ENCODE data around the gene KRTCAP2.
"Not testable (repeated sequence)": the region's sequence is repeated elsewhere in the genome, so short reads cannot be mapped to it uniquely, and the experiment has no call there.

KRTCAP2 gene

DNA sequence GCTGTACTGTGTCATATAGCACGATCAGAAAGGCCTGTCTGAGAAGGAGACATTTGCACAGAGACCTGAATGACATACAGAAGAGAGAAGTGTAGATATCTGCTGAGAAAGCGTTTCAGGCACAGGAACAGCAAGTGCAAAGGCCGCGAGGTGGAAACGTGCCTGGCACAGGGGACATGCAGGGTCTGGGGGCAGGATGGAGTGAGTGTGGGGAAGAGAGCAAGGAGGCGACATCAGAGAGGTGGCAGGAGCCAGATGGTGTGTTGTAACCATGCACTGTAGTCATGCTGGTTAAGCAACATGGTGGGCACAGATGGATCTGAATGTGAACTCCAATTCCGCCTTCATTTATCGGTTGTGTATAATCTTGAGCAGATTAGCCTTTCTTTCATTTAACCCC is 13.0 kb downstream of the KRTCAP2 start:
- ChIA-PET POLR2A (no interaction called here), CTCF (interaction anchor here (1.4 to 1.6 kb wide), 2 partner anchors 11 to 12 kb away, joined by 3 to 4 read pairs; partner anchors contain the start of gene KRTCAP2)
- no peak for DNase-seq (ENCODE audit: low read depth, low spot score)
- TF ChIP-seq, protein P1, sequence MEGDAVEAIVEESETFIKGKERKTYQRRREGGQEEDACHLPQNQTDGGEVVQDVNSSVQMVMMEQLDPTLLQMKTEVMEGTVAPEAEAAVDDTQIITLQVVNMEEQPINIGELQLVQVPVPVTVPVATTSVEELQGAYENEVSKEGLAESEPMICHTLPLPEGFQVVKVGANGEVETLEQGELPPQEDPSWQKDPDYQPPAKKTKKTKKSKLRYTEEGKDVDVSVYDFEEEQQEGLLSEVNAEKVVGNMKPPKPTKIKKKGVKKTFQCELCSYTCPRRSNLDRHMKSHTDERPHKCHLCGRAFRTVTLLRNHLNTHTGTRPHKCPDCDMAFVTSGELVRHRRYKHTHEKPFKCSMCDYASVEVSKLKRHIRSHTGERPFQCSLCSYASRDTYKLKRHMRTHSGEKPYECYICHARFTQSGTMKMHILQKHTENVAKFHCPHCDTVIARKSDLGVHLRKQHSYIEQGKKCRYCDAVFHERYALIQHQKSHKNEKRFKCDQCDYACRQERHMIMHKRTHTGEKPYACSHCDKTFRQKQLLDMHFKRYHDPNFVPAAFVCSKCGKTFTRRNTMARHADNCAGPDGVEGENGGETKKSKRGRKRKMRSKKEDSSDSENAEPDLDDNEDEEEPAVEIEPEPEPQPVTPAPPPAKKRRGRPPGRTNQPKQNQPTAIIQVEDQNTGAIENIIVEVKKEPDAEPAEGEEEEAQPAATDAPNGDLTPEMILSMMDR (IDR thresholded peaks at IDR 0.05; ENCODE audit: insufficient read depth, low read length, missing control alignments), result no peak
- no peak overlapping the region for H3K4me3 ChIP-seq (ENCODE audit: low read depth, low read length)

DNA sequence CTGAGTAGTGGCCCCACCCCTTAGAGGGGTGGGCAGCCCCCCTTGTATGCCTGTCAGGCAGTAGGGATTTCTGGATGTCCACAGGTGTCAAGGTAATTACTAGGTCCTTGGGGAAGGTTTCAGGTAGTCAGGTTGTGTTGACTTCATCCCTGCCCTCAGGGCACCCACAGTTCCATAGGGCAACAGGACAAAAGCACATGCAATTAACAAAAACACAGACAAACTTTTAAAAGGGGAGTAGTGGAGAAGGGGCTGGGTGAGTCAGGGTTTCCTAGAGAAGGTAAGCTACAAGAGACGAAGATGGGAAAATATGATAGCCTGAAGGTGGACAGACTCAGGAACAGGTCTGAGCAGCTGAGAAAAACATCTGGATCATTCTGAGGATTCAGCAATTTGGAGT is 14.1 kb downstream of the KRTCAP2 start:
- H3K4me3 ChIP-seq (ENCODE audit: low read depth, low read length), result no peak overlapping the region
- TF ChIP-seq, protein P1 (IDR thresholded peaks at IDR 0.05; ENCODE audit: insufficient read depth, low read length, missing control alignments), result no peak
- POLR2A ChIA-PET, result no interaction called here
- no peak for DNase-seq (ENCODE audit: low read depth, low spot score)
- CTCF ChIA-PET, result interaction anchor here (0.6 to 3.2 kb wide), 4 partner anchors 9 to 73 kb away, joined by 3 to 11 read pairs (median 6); partner anchors contain the start of gene KRTCAP2

DNA sequence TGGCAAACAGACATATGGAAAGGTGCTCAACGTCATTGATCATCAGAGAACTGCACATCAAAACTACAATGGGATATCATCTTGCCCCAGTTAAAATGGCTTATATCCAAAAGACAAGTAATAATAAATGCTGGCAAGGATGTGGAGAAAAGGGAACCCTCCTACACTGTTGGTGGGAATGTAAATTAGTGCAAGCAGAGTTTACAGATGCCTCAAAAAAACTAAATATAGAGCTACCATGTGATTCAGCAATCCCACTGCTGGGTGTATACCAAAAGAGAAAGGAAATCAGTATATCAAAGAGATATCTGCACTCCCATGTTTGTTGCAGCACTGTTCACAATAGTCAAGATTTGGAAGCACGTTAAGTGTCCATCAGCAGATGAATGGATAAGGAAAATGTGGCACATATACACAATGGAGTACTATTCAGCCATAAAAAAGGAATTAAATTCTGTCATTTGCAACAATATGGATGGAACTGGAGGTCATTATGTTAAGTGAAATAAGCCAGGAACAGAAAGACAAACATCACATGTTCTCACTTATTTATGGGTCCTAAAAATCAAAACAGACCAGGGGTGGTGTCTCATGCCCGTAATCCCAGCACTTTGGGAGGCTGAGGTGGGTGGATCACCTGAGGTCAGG is 17.0 kb downstream of the KRTCAP2 start:
- CTCF ChIA-PET, result interaction anchor here (0.7 to 5.5 kb wide), 5 partner anchors 11 to 71 kb away, joined by 3 to 29 read pairs (median 4); partner anchors contain the start of gene KRTCAP2
- H3K4me3 ChIP-seq (ENCODE audit: low read depth, low read length); DNase-seq (ENCODE audit: low read depth, low spot score); POLR2A ChIA-PET: not testable (repeated sequence)

DNA sequence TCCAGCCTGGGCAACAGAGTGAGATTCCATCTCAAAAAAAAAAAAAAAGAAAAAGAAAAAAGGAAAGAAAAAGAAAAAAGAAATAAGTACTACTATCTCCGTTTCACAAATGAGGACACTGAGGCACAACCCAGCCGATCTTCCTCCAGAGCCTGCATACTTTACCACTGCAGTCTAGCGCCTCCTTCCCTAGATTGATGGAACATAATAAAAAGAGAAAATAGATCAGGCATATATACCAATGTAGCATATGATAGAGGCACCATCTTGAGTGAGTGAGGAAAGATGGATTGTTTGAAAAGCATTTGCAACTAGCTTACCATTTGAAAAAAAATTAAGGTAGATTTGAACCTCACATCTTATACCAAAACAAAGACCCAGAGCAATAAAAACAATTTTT is 27.6 kb downstream of the KRTCAP2 start:
- TF ChIP-seq, protein P1 (IDR thresholded peaks at IDR 0.05; ENCODE audit: insufficient read depth, low read length, missing control alignments), result no peak
- CTCF ChIA-PET, result interaction anchor here (1.2 to 1.6 kb wide), 2 partner anchors 11 to 54 kb away, joined by 3 to 6 read pairs; no protein-coding TSS in a partner anchor
- H3K4me3 ChIP-seq (ENCODE audit: low read depth, low read length), result no peak overlapping the region
- no peak for DNase-seq (ENCODE audit: low read depth, low spot score)
- POLR2A ChIA-PET, result no interaction called here

DNA sequence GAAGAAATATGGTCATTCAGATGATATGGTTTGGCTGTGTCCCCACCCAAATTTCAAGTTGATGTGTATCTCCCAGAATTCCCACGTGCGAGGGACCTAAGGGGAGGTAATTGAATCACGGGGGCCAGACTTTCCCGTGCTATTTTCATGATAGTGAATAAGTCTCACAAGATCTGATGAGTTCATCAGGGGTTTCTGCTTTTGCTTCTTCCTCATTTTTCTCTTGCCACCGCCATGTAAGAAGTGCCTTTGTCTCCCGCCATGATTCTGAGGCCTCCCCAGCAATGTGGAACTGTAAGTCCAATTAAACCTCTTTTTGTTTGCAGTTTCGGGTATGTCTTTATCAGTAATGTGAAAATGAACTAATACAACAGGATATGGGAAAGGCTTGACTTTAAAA is 31.4 kb downstream of the KRTCAP2 start:
- POLR2A ChIA-PET, result no interaction called here

DNA sequence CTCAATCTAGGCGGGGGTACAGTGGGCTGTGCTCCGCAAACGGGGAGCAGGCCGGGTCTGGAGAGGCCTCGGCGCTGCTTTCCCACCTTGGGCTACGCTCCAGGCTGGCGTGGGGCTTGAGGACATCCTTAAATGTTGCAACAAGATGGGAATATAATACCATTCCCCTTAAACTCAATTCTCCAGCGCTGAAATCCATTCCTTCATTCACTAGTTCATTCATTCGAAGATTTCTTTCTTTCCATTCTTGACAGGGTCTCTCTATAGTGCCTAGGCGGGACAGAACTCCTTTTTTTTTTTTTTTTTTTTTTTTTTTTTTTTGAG is 32.5 kb downstream of the KRTCAP2 start:
- ChIA-PET CTCF (interaction anchor here (1.1 to 2.2 kb wide), 3 partner anchors 27 to 55 kb away, joined by 3 to 6 read pairs (median 3); no protein-coding TSS in a partner anchor), POLR2A (no interaction called here)
- TF ChIP-seq, protein P1 (IDR thresholded peaks at IDR 0.05; ENCODE audit: insufficient read depth, low read length, missing control alignments), result no peak
- H3K4me3 ChIP-seq (ENCODE audit: low read depth, low read length), result peak overlapping the region; percentile 83
- DNase-seq (ENCODE audit: low read depth, low spot score), result no peak

More for the DNA sequence above, 31.4 kb downstream of the KRTCAP2 start:
- no peak overlapping the region for H3K4me3 ChIP-seq (ENCODE audit: low read depth, low read length)
- no peak for DNase-seq (ENCODE audit: low read depth, low spot score)
- CTCF ChIA-PET, result interaction anchor here (1.1 to 2.2 kb wide), 2 partner anchors 31 to 56 kb away, joined by 7 to 9 read pairs; partner anchors contain the start of gene KRTCAP2
- TF ChIP-seq, protein P1 (IDR thresholded peaks at IDR 0.05; ENCODE audit: insufficient read depth, low read length, missing control alignments), result no peak
